CD4-positive, alpha-beta T cell (primary cell): ENCODE results near the gene HYAL1. TPM values are rescaled to one million over a fixed set of nuclear protein-coding genes. Genes with fewer than 3 reads are reported as not detected.

Experiments
- ATAC-seq: fragments of 200-7000 bp; cut with Tn5 transposase; one replicate; pipeline ENCODE4 v1.10.0; 2022; ENCODE audit warnings: mild to moderate bottlenecking; ENCODE audit not compliant: poor library complexity
- CTCF ChIA-PET: fragments of 350-600 bp; sonication (Branson Sonifier 250); formaldehyde crosslinking; loops from one replicate; lab custom pipeline; 2021; ENCODE audit warnings: antibody characterized with exemption, inconsistent platforms; lab: Charles Lee
- POLR2A ChIA-PET: fragments of 350-600 bp; sonication (Branson Sonifier 250); formaldehyde crosslinking; loops from one replicate; lab custom pipeline; 2021; ENCODE audit warnings: antibody characterized with exemption, inconsistent platforms; lab: Charles Lee
- DNase-seq, 14 experiments: peaks; one replicate each; pipeline ENCODE4 v3.0.0-alpha.2; 2013 to 2020; ENCODE audit warnings: mixed read lengths in 2 of 14
- H3K27ac ChIP-seq, 2 donors: one replicate each; pipeline versions ENCODE4 v1.5.1 to v1.7.0; 2013; ENCODE audit warnings: low read length in 2 of 2, low read depth in 1 of 2, mild to moderate bottlenecking in 1 of 2
- H3K27me3 ChIP-seq, 2 experiments: 1 replicate in 1 of 2; 2 replicates in 1 of 2; pipeline versions ENCODE4 v1.6.1 to v1.7.0; 2013; ENCODE audit warnings: low read length in 2 of 2, control low read depth in 1 of 2, mild to moderate bottlenecking in 1 of 2, moderate library complexity in 1 of 2; ENCODE audit not compliant: insufficient read depth in 2 of 2, control insufficient read depth in 1 of 2
- H3K36me3 ChIP-seq: one replicate; pipeline ENCODE4 v1.6.1; 2013; ENCODE audit warnings: low read length, control low read depth; ENCODE audit not compliant: insufficient read depth
- H3K4me1 ChIP-seq: one replicate; pipeline ENCODE4 v1.6.1; 2013; ENCODE audit warnings: low read length, control low read depth; ENCODE audit not compliant: insufficient read depth
- H3K4me3 ChIP-seq: one replicate; pipeline ENCODE4 v1.5.1; 2013; ENCODE audit warnings: mild to moderate bottlenecking, low read length, moderate library complexity
- H3K9me3 ChIP-seq, 2 experiments: 1 replicate in 1 of 2; 2 replicates in 1 of 2; pipeline versions ENCODE4 v1.6.1 to v1.7.0; 2013; ENCODE audit warnings: low read length in 2 of 2, mild to moderate bottlenecking in 2 of 2, control low read depth in 1 of 2, moderate library complexity in 1 of 2; ENCODE audit not compliant: control insufficient read depth in 1 of 2, insufficient read depth in 1 of 2
- H3K27ac Mint-ChIP-seq: one replicate; pipeline ENCODE4 v1.8.0; 2020; ENCODE audit warnings: mixed read lengths
- H3K27me3 Mint-ChIP-seq: one replicate; pipeline ENCODE4 v1.8.0; 2021; ENCODE audit warnings: mixed read lengths
- H3K36me3 Mint-ChIP-seq: one replicate; pipeline ENCODE4 v1.8.0; 2021; ENCODE audit warnings: low read depth, mixed read lengths
- H3K4me1 Mint-ChIP-seq: one replicate; pipeline ENCODE4 v1.8.0; 2021; ENCODE audit warnings: low read depth, mixed read lengths
- H3K4me3 Mint-ChIP-seq: one replicate; pipeline ENCODE4 v1.8.0; 2020; ENCODE audit warnings: mild to moderate bottlenecking, mixed read lengths
- H3K9me3 Mint-ChIP-seq: one replicate; pipeline ENCODE4 v1.8.0; 2020; ENCODE audit warnings: mixed read lengths
- CTCF ChIP-seq: fragments of 200-600 bp; IDR thresholded peaks from one replicate; pipeline ENCODE4 v1.8.0; 2022; ENCODE audit warnings: antibody characterized with exemption, mild to moderate bottlenecking
- intact Hi-C, 2 experiments: fragments of 100-400 bp; cut with DNase I in 1 of 2; cut with micrococcal nuclease in 1 of 2; formaldehyde crosslinking; loops; one replicate each; pipeline versions ENCODE4 v1.15.1 to v1.9.0; 2023 to 2025; cut with DNase I, micrococcal nuclease
- total RNA-seq, 174 experiments: library from RNA in 2 of 174; stranded (reverse) in 2 of 174; gene quantifications; one replicate each; pipeline ENCODE4 v1.2.3 and lab custom pipeline; 2021 to 2026

Gene HYAL1
- total RNA-seq, 2 experiments from 2014 or later, result 0.38 TPM; not detected in 1

DNA sequence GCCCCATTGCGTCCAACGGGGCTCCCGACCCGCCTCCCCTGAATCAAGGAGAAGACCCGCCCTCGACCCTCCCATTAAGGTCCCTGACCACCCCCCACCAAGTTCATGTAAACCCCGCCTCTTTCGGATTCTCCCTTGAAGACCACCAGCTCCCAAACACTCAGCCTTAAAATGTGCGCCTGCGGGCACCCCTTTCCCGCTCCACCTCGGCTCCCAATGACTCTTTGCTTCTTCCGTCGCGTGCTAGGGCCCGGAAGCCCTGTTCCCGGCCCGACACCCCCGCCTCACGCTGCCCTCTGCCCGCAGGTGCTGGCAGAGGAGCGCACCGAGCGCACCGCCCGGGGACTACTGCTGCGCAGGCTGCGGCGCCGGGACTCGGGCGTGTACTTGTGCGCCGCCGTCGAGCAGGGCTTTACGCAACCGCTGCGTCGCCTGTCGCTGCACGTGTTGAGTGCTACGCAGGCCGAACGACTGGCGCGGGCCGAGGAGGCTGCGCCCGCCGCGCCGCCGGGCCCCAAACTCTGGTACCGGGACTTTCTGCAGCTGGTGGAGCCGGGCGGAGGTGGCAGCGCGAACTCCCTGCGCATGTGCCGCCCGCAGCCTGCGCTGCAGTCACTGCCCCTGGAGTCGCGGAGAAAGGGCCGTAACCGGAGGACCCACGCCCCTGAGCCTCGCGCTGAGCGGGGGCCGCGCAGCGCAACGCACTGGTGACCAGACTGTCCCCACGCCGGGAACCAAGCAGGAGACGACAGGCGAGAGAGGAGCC lies 27.2 kb downstream of the HYAL1 start:
- H3K4me1 ChIP-seq, result peaks cover 40% of the 10 kb centered on the region
- H3K36me3 Mint-ChIP-seq, result no peaks in the 10 kb centered on the region
- H3K36me3 ChIP-seq, result no peaks in the 10 kb centered on the region
- no peaks in the 10 kb centered on the region for H3K9me3 Mint-ChIP-seq
- intact Hi-C loops, result loop anchor here (1.0 to 10.0 kb wide), 2 partner anchors 48 to 269 kb away; no protein-coding TSS in a partner anchor
- peak overlapping the region; percentile 30 for H3K4me3 Mint-ChIP-seq
- peaks cover 30% of the 10 kb centered on the region for H3K4me1 Mint-ChIP-seq
- H3K27me3 Mint-ChIP-seq, result peaks cover 50% of the 10 kb centered on the region
- ATAC-seq, result peak; percentile 48
- CTCF ChIA-PET, result interaction anchor here (0.8 to 2.6 kb wide), 2 partner anchors 16 to 82 kb away, joined by 3 to 11 read pairs; partner anchors contain the start of gene IFRD2
- DNase-seq, result peak in 5 of 14 experiments; percentile 23 to 72 (median 29)
- no peak for TF ChIP-seq CTCF
- peaks cover 37 to 45% of the 10 kb centered on the region in 2 experiments for H3K27me3 ChIP-seq
- H3K9me3 ChIP-seq, result peaks cover 0 to 17% of the 10 kb centered on the region in 2 experiments
- H3K4me3 ChIP-seq, result no peak overlapping the region
- no peak overlapping the region for H3K27ac Mint-ChIP-seq
- H3K27ac ChIP-seq, result no peak overlapping the region
- POLR2A ChIA-PET, result interaction anchor here (0.6 to 1.2 kb wide), 5 partner anchors 12 to 57 kb away, joined by 3 to 4 read pairs (median 3); partner anchors contain the start of genes GNAI2, HYAL3 and NAA80

DNA sequence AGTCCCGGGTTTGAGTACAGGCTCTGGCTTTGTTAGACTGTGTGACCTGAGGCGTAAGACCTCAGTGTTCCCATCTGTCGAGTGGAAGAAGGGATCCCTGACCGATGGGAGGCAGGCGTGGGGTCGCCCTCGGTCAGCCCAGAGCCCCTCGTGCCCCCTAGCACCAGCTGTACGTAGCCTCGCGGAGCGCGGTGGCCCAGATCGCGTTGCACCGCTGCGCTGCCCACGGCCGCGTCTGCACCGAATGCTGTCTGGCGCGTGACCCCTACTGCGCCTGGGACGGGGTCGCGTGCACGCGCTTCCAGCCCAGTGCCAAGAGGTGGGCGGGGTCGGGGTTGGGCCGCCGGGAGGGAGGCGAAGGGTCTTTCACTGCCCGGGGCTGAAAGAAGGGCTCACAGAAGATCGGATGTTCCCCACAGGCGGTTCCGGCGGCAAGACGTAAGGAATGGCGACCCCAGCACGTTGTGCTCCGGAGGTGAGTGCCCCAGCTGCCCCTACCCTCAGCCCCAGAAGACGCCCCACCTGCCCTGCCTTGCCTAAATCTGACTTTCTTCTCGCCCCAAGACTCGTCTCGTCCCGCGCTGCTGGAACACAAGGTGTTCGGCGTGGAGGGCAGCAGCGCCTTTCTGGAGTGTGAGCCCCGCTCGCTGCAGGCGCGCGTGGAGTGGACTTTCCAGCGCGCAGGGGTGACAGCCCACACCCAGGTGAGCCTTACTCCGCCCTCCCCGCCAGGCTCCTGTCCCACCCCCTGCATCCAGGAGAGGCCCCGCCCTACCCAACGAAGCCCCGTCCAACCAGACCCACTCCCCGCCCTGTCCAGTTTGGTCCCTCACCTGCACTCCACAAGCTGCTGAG lies 28.0 kb downstream of the HYAL1 start:
- Mint-ChIP-seq H3K27me3 (peaks cover 50% of the 10 kb centered on the region), H3K36me3 (no peaks in the 10 kb centered on the region), H3K9me3 (no peaks in the 10 kb centered on the region), H3K4me3 (no peak overlapping the region), H3K27ac (no peak overlapping the region), H3K4me1 (peaks cover 30% of the 10 kb centered on the region)
- ChIA-PET CTCF (interaction anchor here (1.2 to 2.6 kb wide), 5 partner anchors 8 to 81 kb away, joined by 3 to 11 read pairs (median 4); no protein-coding TSS in a partner anchor), POLR2A (interaction anchor here (0.6 to 1.2 kb wide), 4 partner anchors 11 to 58 kb away, joined by 3 to 4 read pairs (median 3); partner anchors contain the start of gene GNAI2)
- ATAC-seq (no peak), DNase-seq (peak in 1 of 14 experiments; percentile 42)
- Histone ChIP-seq H3K27me3 (peaks cover 37 to 45% of the 10 kb centered on the region in 2 experiments), H3K27ac (no peak overlapping the region), H3K9me3 (peaks cover 0 to 17% of the 10 kb centered on the region in 2 experiments), H3K4me1 (peaks cover 40% of the 10 kb centered on the region), H3K36me3 (no peaks in the 10 kb centered on the region), H3K4me3 (no peak overlapping the region)
- no peak for TF ChIP-seq CTCF
- intact Hi-C loops, result loop anchor here (1.0 to 10.0 kb wide), 2 partner anchors 49 to 269 kb away; no protein-coding TSS in a partner anchor
